GM23338 (cell line): ENCODE measurements around the gene PLCG2. TPM values are rescaled to one million over a fixed set of nuclear protein-coding genes. Genes with fewer than 3 reads are reported as not detected.

Source experiments
- ATAC-seq: fragments of 200-7000 bp; cut with Tn5 transposase; 3 replicates; pipeline ENCODE4 v1.9.1; 2020
- DNase-seq: peaks from one replicate; pipeline ENCODE4 v3.0.0-alpha.2; 2015; ENCODE audit warnings: low spot score
- H2AFZ ChIP-seq: fragments of 200-600 bp; sonication (generic); 2 replicates; pipeline ENCODE4 v1.8.0; 2016; ENCODE audit warnings: antibody characterized with exemption, mild to moderate bottlenecking, moderate library complexity
- H3F3A ChIP-seq: fragments of 200-600 bp; sonication (generic); replicated peaks from 2 replicates; pipeline ENCODE4 v1.8.0; 2017; ENCODE audit warnings: antibody characterized with exemption, mixed run types, low read depth
- H3K27ac ChIP-seq: fragments of 200-600 bp; sonication (generic); 2 replicates; pipeline ENCODE4 v1.6.1; 2016; ENCODE audit warnings: low read depth
- H3K27me3 ChIP-seq: fragments of 200-600 bp; sonication (generic); 2 replicates; pipeline ENCODE4 v1.8.0; 2016; ENCODE audit warnings: mild to moderate bottlenecking, mixed run types, moderate library complexity; ENCODE audit not compliant: insufficient read depth
- H3K36me3 ChIP-seq: fragments of 200-600 bp; sonication (generic); 2 replicates; pipeline ENCODE4 v1.8.0; 2016; ENCODE audit warnings: mild to moderate bottlenecking; ENCODE audit not compliant: insufficient read depth
- H3K4me1 ChIP-seq: fragments of 200-600 bp; sonication (generic); 2 replicates; pipeline ENCODE4 v1.8.0; 2016; ENCODE audit warnings: mild to moderate bottlenecking, moderate library complexity; ENCODE audit not compliant: insufficient read depth
- H3K4me2 ChIP-seq: fragments of 200-600 bp; sonication (generic); 2 replicates; pipeline ENCODE4 v1.7.1; 2017; ENCODE audit warnings: mixed run types
- H3K4me3 ChIP-seq: fragments of 200-600 bp; sonication (generic); 2 replicates; pipeline ENCODE4 v1.6.1; 2016; ENCODE audit warnings: mixed run types
- H3K79me2 ChIP-seq: fragments of 200-600 bp; sonication (generic); replicated peaks from 2 replicates; pipeline ENCODE4 v1.8.0; 2017; ENCODE audit warnings: mild to moderate bottlenecking; ENCODE audit not compliant: insufficient read depth
- H3K9me2 ChIP-seq: fragments of 200-600 bp; sonication (generic); 2 replicates; pipeline ENCODE4 v1.8.0; 2017; ENCODE audit not compliant: insufficient read depth
- H4K20me1 ChIP-seq: fragments of 200-600 bp; sonication (generic); replicated peaks from 2 replicates; pipeline ENCODE4 v1.8.0; 2017; ENCODE audit warnings: mild to moderate bottlenecking; ENCODE audit not compliant: insufficient read depth
- H3K27ac Mint-ChIP-seq: 2 replicates; pipeline ENCODE4 v1.8.0; 2020; ENCODE audit warnings: inconsistent platforms, mild to moderate bottlenecking, moderate library complexity, mixed read lengths
- H3K27me3 Mint-ChIP-seq: 3 replicates; pipeline ENCODE4 v1.8.0; 2022; ENCODE audit warnings: low read depth, mild to moderate bottlenecking, moderate library complexity, mixed read lengths, inconsistent platforms; ENCODE audit not compliant: insufficient read depth, poor library complexity
- H3K36me3 Mint-ChIP-seq: 3 replicates; pipeline ENCODE4 v1.8.0; 2021; ENCODE audit warnings: low read depth, mild to moderate bottlenecking, inconsistent platforms, moderate library complexity, mixed read lengths
- H3K4me1 Mint-ChIP-seq: 3 replicates; pipeline ENCODE4 v1.8.0; 2020; ENCODE audit warnings: mild to moderate bottlenecking, inconsistent platforms, mixed read lengths
- H3K4me3 Mint-ChIP-seq: 3 replicates; pipeline ENCODE4 v1.8.0; 2021; ENCODE audit warnings: moderate library complexity, mild to moderate bottlenecking, inconsistent platforms, mixed read lengths
- H3K9me3 Mint-ChIP-seq: 3 replicates; pipeline ENCODE4 v1.8.0; 2020; ENCODE audit warnings: moderate library complexity, mild to moderate bottlenecking, inconsistent platforms, mixed read lengths
- CREB1 ChIP-seq: fragments of 250-450 bp; sonication (Bioruptor Pico); IDR thresholded peaks from 2 replicates; pipeline ENCODE4 v1.5.0; 2020; ENCODE audit warnings: low read depth, mild to moderate bottlenecking, moderate library complexity
- ETS1 ChIP-seq: IDR thresholded peaks from 2 replicates; pipeline ENCODE4 v1.6.1; 2016; ENCODE audit warnings: antibody characterized with exemption
- EZH2 ChIP-seq: fragments of 200-600 bp; sonication (generic); IDR thresholded peaks from one replicate; pipeline ENCODE4 v1.8.0; 2017; ENCODE audit warnings: antibody characterized with exemption, mild to moderate bottlenecking, low read depth; ENCODE audit not compliant: unreplicated experiment
- EZH2phosphoT487 ChIP-seq: fragments of 200-600 bp; sonication (generic); IDR thresholded peaks from one replicate; pipeline ENCODE4 v1.8.1; 2018; ENCODE audit warnings: antibody characterized with exemption; ENCODE audit not compliant: unreplicated experiment
- NANOG ChIP-seq: IDR thresholded peaks from 2 replicates; pipeline ENCODE4 v1.6.1; 2016; ENCODE audit warnings: antibody characterized with exemption, borderline replicate concordance
- POLR2AphosphoS5 ChIP-seq: IDR thresholded peaks from 2 replicates; pipeline ENCODE4 v1.6.1; 2016; ENCODE audit warnings: antibody characterized with exemption, low read depth
- REST ChIP-seq: IDR thresholded peaks from one replicate; pipeline ENCODE4 v1.6.1; 2018; ENCODE audit warnings: antibody characterized with exemption; ENCODE audit not compliant: unreplicated experiment
- STAT1 ChIP-seq: IDR thresholded peaks from one replicate; pipeline ENCODE4 v1.6.1; 2016; ENCODE audit warnings: antibody characterized with exemption; ENCODE audit not compliant: unreplicated experiment
- ZNF114 ChIP-seq: fragments of 250-450 bp; sonication (Bioruptor Pico); IDR thresholded peaks from 2 replicates; pipeline ENCODE4 v1.5.0; 2020; ENCODE audit warnings: mild to moderate bottlenecking, moderate library complexity
- ZNF331 ChIP-seq: fragments of 250-450 bp; sonication (Bioruptor Pico); IDR thresholded peaks from 2 replicates; pipeline ENCODE4 v1.5.0; 2020; ENCODE audit warnings: low read depth, mild to moderate bottlenecking, moderate library complexity
- ZNF462 ChIP-seq: fragments of 250-450 bp; sonication (Bioruptor Pico); IDR thresholded peaks from 2 replicates; pipeline ENCODE4 v1.5.0; 2020; ENCODE audit warnings: mild to moderate bottlenecking, moderate library complexity
- polyA plus RNA-seq: library from polyadenylated mRNA; unstranded; fragments of >200 nt; fragmentation: Nextera tagmentation; extraction: Ambion mirVana; gene quantifications from 2 replicates; pipeline ENCODE4 v1.2.1, GENCODE V29; 2016
- total RNA-seq: library from RNA; depleted of rRNA; stranded (reverse); fragments of >200 nt; shearing (Covaris generic); gene quantifications from 2 replicates; pipeline ENCODE4 v1.2.3, GENCODE V29; 2014

PLCG2 gene
- total and polyA plus RNA-seq, 2 experiments from 2014 or later: 2.4 to 5.9 TPM

- H3K4me3 ChIP-seq: no peak overlapping the region
- no peaks in the 10 kb centered on the region for H3K36me3 ChIP-seq
- no peaks in the 10 kb centered on the region for H3K27me3 ChIP-seq
- H4K20me1 ChIP-seq: no peaks in the 10 kb centered on the region
- no peaks in the 10 kb centered on the region for H3K79me2 ChIP-seq
- ATAC-seq: no peak
- Mint-ChIP-seq H3K9me3 (no peaks in the 10 kb centered on the region), H3K36me3 (no peaks in the 10 kb centered on the region), H3K4me3 (no peak overlapping the region), H3K4me1 (peaks cover 21% of the 10 kb centered on the region), H3K27me3 (peaks cover 10% of the 10 kb centered on the region), H3K27ac (no peak overlapping the region)
- H3K4me1 ChIP-seq: peaks cover 14% of the 10 kb centered on the region; the same call in 1 of the 2 replicates
- H3K4me2 ChIP-seq: no peak overlapping the region
- TF ChIP-seq CREB1 (CRISPR knock-in tag) (no peak), STAT1 (no peak)
- H3K9me2 ChIP-seq: no peaks in the 10 kb centered on the region
- no peak overlapping the region for H2AFZ ChIP-seq
- no peak for DNase-seq
- no peaks in the 10 kb centered on the region for H3F3A ChIP-seq
- H3K27ac ChIP-seq: no peak overlapping the region
Observed at GRCh38 chr16:81830845-81831540, 51.9 kb downstream of the PLCG2 start.

- peak; percentile 82 for ATAC-seq
- peaks cover 10% of the 10 kb centered on the region for H3K27me3 Mint-ChIP-seq
Observed at GRCh38 chr16:81831722-81832126, 52.6 kb downstream of the PLCG2 start.

More at GRCh38 chr16:81831722-81832126, 52.6 kb downstream of the PLCG2 start:
- no peaks in the 10 kb centered on the region for H4K20me1 ChIP-seq
- no peak overlapping the region for H3K4me3 ChIP-seq
- H3K4me1 ChIP-seq: peaks cover 14% of the 10 kb centered on the region; the same call in 1 of the 2 replicates
- no peaks in the 10 kb centered on the region for H3F3A ChIP-seq
- H3K4me2 ChIP-seq: peak overlapping the region; percentile 55; the same call in 1 of the 2 replicates
- H2AFZ ChIP-seq: no peak overlapping the region
- H3K79me2 ChIP-seq: no peaks in the 10 kb centered on the region
- Mint-ChIP-seq H3K4me3 (no peak overlapping the region), H3K4me1 (peaks cover 22% of the 10 kb centered on the region), H3K36me3 (no peaks in the 10 kb centered on the region), H3K9me3 (no peaks in the 10 kb centered on the region), H3K27ac (no peak overlapping the region; the same call in 1 of the 2 replicates)
- H3K27ac ChIP-seq: no peak overlapping the region
- H3K9me2 ChIP-seq: no peaks in the 10 kb centered on the region
- H3K27me3 ChIP-seq: no peaks in the 10 kb centered on the region
- H3K36me3 ChIP-seq: no peaks in the 10 kb centered on the region
- peak; percentile 34 for DNase-seq
- TF ChIP-seq ETS1 (no peak), POLR2AphosphoS5 (no peak), REST (no peak), ZNF331 (CRISPR knock-in tag) (no peak), NANOG (no peak), ZNF114 (CRISPR knock-in tag) (no peak), EZH2phosphoT487 (no peak), EZH2 (no peak), STAT1 (no peak), CREB1 (CRISPR knock-in tag) (no peak), ZNF462 (CRISPR knock-in tag) (no peak)
